MCF 10A (cell line): ENCODE results near the gene INAFM2. TPM values are rescaled to one million over a fixed set of nuclear protein-coding genes. Genes with fewer than 3 reads are reported as not detected.

Source experiments
- BruUV-seq: library from RNA; stranded (reverse); fragments of 400-500 nt; replicated peaks from 2 replicates; lab custom pipeline; 2021; lab: Mats Ljungman, UMichigan
- CTCF ChIA-PET: fragments of 300-600 bp; sonication (Branson Sonifier 250); formaldehyde crosslinking; extraction: SDS; loops from one replicate; lab custom pipeline; 2021; ENCODE audit warnings: antibody characterized with exemption, inconsistent platforms; lab: Yijun Ruan, JAX
- POLR2A ChIA-PET: fragments of 300-600, 350-650 bp; sonication (Branson Sonifier 250); formaldehyde crosslinking; extraction: SDS; loops from one replicate; lab custom pipeline; 2020; ENCODE audit warnings: antibody characterized with exemption, inconsistent platforms; lab: Yijun Ruan, JAX
- DNase-seq: peaks from one replicate; pipeline ENCODE4 v3.0.0-alpha.2; 2018; ENCODE audit not compliant: unreplicated experiment
- H3K27ac Mint-ChIP-seq: one replicate; pipeline ENCODE4 v1.8.0; 2022; ENCODE audit warnings: mild to moderate bottlenecking, low read depth, mixed read lengths; ENCODE audit not compliant: unreplicated experiment
- H3K27me3 Mint-ChIP-seq: one replicate; pipeline ENCODE4 v1.8.0; 2022; ENCODE audit warnings: mixed read lengths; ENCODE audit not compliant: insufficient read depth, unreplicated experiment
- H3K36me3 Mint-ChIP-seq: one replicate; pipeline ENCODE4 v1.8.0; 2022; ENCODE audit warnings: mild to moderate bottlenecking, moderate library complexity, mixed read lengths; ENCODE audit not compliant: insufficient read depth, unreplicated experiment
- H3K4me1 Mint-ChIP-seq: one replicate; pipeline ENCODE4 v1.8.0; 2022; ENCODE audit warnings: mixed read lengths; ENCODE audit not compliant: insufficient read depth, unreplicated experiment
- H3K4me3 Mint-ChIP-seq: one replicate; pipeline ENCODE4 v1.8.0; 2022; ENCODE audit warnings: mild to moderate bottlenecking, moderate library complexity, mixed read lengths; ENCODE audit not compliant: unreplicated experiment
- H3K9me3 Mint-ChIP-seq: one replicate; pipeline ENCODE4 v1.8.0; 2022; ENCODE audit warnings: mixed read lengths; ENCODE audit not compliant: unreplicated experiment
- intact Hi-C: fragments of 100-400 bp; cut with micrococcal nuclease; formaldehyde crosslinking; loops from 2 replicates; pipeline ENCODE4 v1.14.1; 2022
- total RNA-seq: library from RNA; stranded (reverse); gene quantifications from 2 replicates; pipeline ENCODE4 v1.2.3, GENCODE V29; 2022
- TF ChIP-seq, protein P1 (sequence below): fragments of 200-600 bp; IDR thresholded peaks from one replicate; pipeline ENCODE4 v1.8.0; 2022; ENCODE audit warnings: antibody characterized with exemption, mild to moderate bottlenecking; ENCODE audit not compliant: unreplicated experiment

The INAFM2 gene
- total RNA-seq, 1 experiment from 2014 or later = 15.7 TPM

DNA sequence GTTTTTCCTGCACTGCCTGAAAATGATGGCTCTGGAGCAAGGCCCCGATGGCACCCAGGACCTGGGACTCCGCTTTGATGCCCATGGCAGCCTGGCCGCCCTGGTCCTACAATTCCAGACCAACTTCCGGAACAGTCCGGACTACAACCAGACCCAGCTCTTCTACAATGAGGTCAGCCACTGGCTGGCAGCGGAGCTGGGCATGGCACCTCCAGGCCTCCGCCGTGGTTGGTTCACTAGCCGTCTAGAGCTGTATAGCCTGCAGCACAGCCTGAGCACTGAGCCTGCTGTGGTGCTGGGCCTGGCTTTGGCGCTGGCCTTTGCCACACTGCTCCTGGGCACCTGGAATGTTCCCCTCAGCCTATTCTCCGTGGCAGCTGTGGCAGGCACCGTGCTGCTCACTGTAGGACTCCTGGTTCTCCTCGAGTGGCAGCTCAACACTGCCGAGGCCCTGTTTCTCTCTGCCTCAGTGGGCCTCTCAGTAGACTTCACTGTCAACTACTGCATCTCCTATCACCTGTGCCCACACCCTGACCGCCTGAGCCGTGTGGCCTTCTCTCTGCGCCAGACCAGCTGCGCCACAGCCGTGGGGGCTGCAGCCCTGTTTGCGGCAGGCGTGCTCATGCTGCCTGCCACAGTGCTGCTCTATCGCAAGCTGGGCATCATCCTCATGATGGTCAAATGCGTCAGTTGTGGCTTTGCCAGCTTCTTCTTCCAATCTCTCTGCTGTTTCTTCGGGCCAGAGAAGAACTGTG, 45.4 kb downstream of the INAFM2 start:
- H3K27me3 Mint-ChIP-seq = no peaks in the 10 kb centered on the region
- no TSS peak for BruUV-seq
- TF ChIP-seq, protein P1, sequence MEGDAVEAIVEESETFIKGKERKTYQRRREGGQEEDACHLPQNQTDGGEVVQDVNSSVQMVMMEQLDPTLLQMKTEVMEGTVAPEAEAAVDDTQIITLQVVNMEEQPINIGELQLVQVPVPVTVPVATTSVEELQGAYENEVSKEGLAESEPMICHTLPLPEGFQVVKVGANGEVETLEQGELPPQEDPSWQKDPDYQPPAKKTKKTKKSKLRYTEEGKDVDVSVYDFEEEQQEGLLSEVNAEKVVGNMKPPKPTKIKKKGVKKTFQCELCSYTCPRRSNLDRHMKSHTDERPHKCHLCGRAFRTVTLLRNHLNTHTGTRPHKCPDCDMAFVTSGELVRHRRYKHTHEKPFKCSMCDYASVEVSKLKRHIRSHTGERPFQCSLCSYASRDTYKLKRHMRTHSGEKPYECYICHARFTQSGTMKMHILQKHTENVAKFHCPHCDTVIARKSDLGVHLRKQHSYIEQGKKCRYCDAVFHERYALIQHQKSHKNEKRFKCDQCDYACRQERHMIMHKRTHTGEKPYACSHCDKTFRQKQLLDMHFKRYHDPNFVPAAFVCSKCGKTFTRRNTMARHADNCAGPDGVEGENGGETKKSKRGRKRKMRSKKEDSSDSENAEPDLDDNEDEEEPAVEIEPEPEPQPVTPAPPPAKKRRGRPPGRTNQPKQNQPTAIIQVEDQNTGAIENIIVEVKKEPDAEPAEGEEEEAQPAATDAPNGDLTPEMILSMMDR = no peak
- ChIA-PET CTCF (interaction anchor here (0.6 to 8.1 kb wide), 32 partner anchors 10 to 1662 kb away, joined by 3 to 112 read pairs (median 6); partner anchors contain the start of genes CCDC9B, DISP2, INAFM2 and IVD), POLR2A (interaction anchor here (1.0 to 2.8 kb wide), 4 partner anchors 11 to 47 kb away, joined by 3 to 10 read pairs (median 6); no protein-coding TSS in a partner anchor)
- H3K4me3 Mint-ChIP-seq = no peak overlapping the region
- intact Hi-C loops = loop anchor here (1.0 kb wide), 5 partner anchors 25 to 90 kb away; partner anchors contain the start of gene CCDC9B
- DNase-seq = no peak
- H3K9me3 Mint-ChIP-seq = no peaks in the 10 kb centered on the region
- no peak overlapping the region for H3K27ac Mint-ChIP-seq
- H3K4me1 Mint-ChIP-seq = peaks cover 6% of the 10 kb centered on the region
- H3K36me3 Mint-ChIP-seq = no peaks in the 10 kb centered on the region

- peaks cover 6% of the 10 kb centered on the region for H3K4me1 Mint-ChIP-seq
- DNase-seq = no peak
- BruUV-seq = no TSS peak
- CTCF ChIA-PET = interaction anchor here (0.6 to 8.1 kb wide), 12 partner anchors 10 to 525 kb away, joined by 3 to 112 read pairs (median 16); partner anchors contain the start of genes CCDC9B, DISP2, IVD and KNSTRN
- intact Hi-C loops = no loop called here
- no peak overlapping the region for H3K4me3 Mint-ChIP-seq
- POLR2A ChIA-PET = interaction anchor here (1.2 to 2.8 kb wide), 2 partner anchors 10 to 14 kb away, joined by 3 to 10 read pairs; no protein-coding TSS in a partner anchor
- no peaks in the 10 kb centered on the region for H3K27me3 Mint-ChIP-seq
- no peaks in the 10 kb centered on the region for H3K36me3 Mint-ChIP-seq
- TF ChIP-seq, protein P1 = no peak
- no peak overlapping the region for H3K27ac Mint-ChIP-seq
- H3K9me3 Mint-ChIP-seq = no peaks in the 10 kb centered on the region
Measured at GRCh38 chr15:40369474-40369869, 46.0 kb downstream of the INAFM2 start.

GRCh38 chr15:40369971-40370370, 46.5 kb downstream of the INAFM2 start:
- POLR2A ChIA-PET = interaction anchor here (1.2 to 2.8 kb wide), 2 partner anchors 10 to 14 kb away, joined by 3 to 10 read pairs; no protein-coding TSS in a partner anchor
- CTCF ChIA-PET = interaction anchor here (0.6 to 8.1 kb wide), 11 partner anchors 9 to 283 kb away, joined by 3 to 112 read pairs (median 22); partner anchors contain the start of genes CCDC9B, DISP2, IVD and KNSTRN
- no peak overlapping the region for H3K4me3 Mint-ChIP-seq
- no peaks in the 10 kb centered on the region for H3K9me3 Mint-ChIP-seq
- H3K27ac Mint-ChIP-seq = no peak overlapping the region
- peaks cover 6% of the 10 kb centered on the region for H3K4me1 Mint-ChIP-seq
- H3K36me3 Mint-ChIP-seq = no peaks in the 10 kb centered on the region
- no TSS peak for BruUV-seq
- DNase-seq = no peak
- intact Hi-C loops = no loop called here
- H3K27me3 Mint-ChIP-seq = no peaks in the 10 kb centered on the region
- TF ChIP-seq, protein P1 = no peak

- no peak for DNase-seq
- intact Hi-C loops = no loop called here
- H3K27me3 Mint-ChIP-seq = no peaks in the 10 kb centered on the region
- no peaks in the 10 kb centered on the region for H3K9me3 Mint-ChIP-seq
- ChIA-PET CTCF (interaction anchor here (1.5 to 2.5 kb wide), 3 partner anchors 29 to 156 kb away, joined by 10 to 15 read pairs (median 11); no protein-coding TSS in a partner anchor), POLR2A (interaction anchor here (0.9 to 1.3 kb wide), 2 partner anchors 16 to 32 kb away, joined by 3 to 5 read pairs; partner anchors contain the start of gene IVD)
- H3K4me3 Mint-ChIP-seq = no peak overlapping the region
- no peaks in the 10 kb centered on the region for H3K4me1 Mint-ChIP-seq
- no peak overlapping the region for H3K27ac Mint-ChIP-seq
- H3K36me3 Mint-ChIP-seq = no peaks in the 10 kb centered on the region
- no TSS peak for BruUV-seq
- TF ChIP-seq, protein P1 = no peak
Measured at GRCh38 chr15:40372981-40373380, 49.5 kb downstream of the INAFM2 start.
